Endothelial cell of umbilical vein (primary cell): ENCODE data around the gene KIF27.

Experiments
- EZH2 ChIP-seq: IDR thresholded peaks from 2 replicates; pipeline ENCODE4 v1.6.1; 2012; ENCODE audit warnings: borderline replicate concordance, low read depth, mild to moderate bottlenecking, moderate library complexity, low read length, inconsistent platforms; ENCODE audit not compliant: severe bottlenecking
- GATA2 ChIP-seq: IDR thresholded peaks from 2 replicates; pipeline ENCODE4 v1.7.0; 2011; ENCODE audit warnings: low read depth, mild to moderate bottlenecking, moderate library complexity, mixed read lengths, low read length; ENCODE audit not compliant: insufficient read length, insufficient read depth
- POLR2A ChIP-seq: IDR thresholded peaks from 2 replicates; pipeline ENCODE4 v1.6.1; 2012; ENCODE audit warnings: low read depth, mild to moderate bottlenecking, control low read depth, low read length
- POLR2AphosphoS5 ChIP-seq: IDR thresholded peaks from 2 replicates; pipeline ENCODE4 v1.6.1; 2012; ENCODE audit warnings: low read depth, mild to moderate bottlenecking, control low read depth, low read length, moderate library complexity; ENCODE audit not compliant: insufficient read depth
- TF ChIP-seq, protein P1 (sequence below), 2 donors: IDR thresholded peaks; 1 replicate in 1 of 2; 2 replicates in 1 of 2; pipeline ENCODE4 v1.5.1; 2011; ENCODE audit warnings: low read length in 2 of 2, mild to moderate bottlenecking in 2 of 2, moderate library complexity in 2 of 2, control low read depth in 1 of 2, inconsistent platforms in 1 of 2, low read depth in 1 of 2; ENCODE audit not compliant: insufficient read depth in 1 of 2; ENCODE audit errors: extremely low read depth in 1 of 2

DNA sequence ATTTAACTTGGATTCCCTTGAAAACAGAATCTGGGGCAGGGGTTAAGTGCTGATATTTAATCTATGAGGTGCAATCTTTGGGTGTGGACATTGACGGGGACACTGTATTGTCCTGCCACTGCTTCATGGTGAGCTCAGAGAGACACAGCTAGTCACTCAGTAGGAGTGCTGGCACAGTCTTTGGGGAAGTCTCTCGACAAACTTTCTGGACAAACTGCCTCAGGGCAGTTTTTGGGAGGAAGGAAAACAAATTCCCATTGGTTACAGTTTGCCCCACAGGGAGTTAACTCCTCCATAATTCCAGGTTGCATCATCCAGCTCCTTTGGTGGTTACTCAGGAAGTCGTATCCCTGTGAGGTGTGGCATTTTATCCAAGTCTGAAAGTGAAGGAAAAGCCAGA lies 40.9 kb upstream of the KIF27 start:
- TF ChIP-seq, protein P1, sequence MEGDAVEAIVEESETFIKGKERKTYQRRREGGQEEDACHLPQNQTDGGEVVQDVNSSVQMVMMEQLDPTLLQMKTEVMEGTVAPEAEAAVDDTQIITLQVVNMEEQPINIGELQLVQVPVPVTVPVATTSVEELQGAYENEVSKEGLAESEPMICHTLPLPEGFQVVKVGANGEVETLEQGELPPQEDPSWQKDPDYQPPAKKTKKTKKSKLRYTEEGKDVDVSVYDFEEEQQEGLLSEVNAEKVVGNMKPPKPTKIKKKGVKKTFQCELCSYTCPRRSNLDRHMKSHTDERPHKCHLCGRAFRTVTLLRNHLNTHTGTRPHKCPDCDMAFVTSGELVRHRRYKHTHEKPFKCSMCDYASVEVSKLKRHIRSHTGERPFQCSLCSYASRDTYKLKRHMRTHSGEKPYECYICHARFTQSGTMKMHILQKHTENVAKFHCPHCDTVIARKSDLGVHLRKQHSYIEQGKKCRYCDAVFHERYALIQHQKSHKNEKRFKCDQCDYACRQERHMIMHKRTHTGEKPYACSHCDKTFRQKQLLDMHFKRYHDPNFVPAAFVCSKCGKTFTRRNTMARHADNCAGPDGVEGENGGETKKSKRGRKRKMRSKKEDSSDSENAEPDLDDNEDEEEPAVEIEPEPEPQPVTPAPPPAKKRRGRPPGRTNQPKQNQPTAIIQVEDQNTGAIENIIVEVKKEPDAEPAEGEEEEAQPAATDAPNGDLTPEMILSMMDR (IDR thresholded peaks at IDR 0.05; ENCODE audit: extremely low read depth in 1 of 2, insufficient read depth in 1 of 2, low read depth in 1 of 2, low read length in 2 of 2) = no peak
- no peak for TF ChIP-seq POLR2A
- TF ChIP-seq EZH2 = no peak
- TF ChIP-seq POLR2AphosphoS5 = no peak
- TF ChIP-seq GATA2 = no peak
